ENCODE measurements around the gene CUX1.

CUX1 gene

DNA sequence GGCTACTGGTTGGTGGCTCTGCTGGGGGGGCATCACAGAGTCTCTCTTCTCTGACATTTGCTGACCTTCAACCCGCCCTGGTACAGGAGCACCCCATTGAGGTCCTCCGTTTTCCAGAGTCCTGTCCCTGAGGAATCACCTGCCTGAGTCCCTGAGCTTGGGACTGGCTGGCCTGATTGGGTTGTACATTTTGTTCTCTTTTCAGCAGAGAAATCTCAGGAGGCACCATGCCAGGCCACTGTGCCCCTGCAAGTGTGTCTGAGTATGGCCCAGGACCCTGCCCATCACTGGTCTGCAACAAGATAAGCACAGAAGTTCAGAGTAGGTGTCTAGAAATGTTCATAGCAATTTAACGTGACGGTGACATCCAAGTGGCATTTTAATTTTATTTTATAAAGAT is 131.2 kb downstream of the CUX1 start:
- in situ Hi-C loops (cut with MboI; ENCODE audit: low sequenced_read_pairs): no loop called here

DNA sequence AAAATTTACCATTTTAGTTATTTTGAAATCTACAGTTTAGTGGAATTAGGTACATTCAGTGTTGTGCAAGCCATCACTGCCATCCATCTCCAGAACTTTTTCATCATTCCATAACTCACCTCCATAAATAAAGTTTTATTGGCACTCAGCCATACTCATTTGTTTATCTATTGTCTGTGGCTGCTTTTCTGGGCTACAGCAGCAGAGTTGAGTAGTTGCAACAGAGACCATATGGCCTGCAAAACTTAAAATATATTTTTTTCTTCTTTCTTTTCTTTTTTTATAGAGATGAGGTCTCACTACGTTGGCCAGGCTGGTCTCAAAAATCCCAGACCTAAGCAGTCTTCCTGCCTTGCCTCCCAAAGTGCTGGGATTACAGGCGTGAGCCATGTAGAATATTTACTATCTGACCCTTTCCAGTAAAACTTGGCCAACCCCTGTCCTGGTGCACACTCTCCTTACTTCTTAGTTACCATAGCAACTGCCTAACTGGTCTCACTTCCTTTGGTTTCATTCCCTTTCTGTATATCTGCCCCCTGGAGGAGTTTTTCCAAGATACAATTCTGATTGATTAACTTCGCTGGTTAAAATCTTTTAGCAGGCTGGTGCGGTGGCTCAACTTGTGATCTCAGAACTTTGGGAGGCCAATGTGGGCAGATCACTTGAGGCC is 133.2 kb downstream of the CUX1 start:
- in situ Hi-C loops (cut with MboI; ENCODE audit: low sequenced_read_pairs): no loop called here

DNA sequence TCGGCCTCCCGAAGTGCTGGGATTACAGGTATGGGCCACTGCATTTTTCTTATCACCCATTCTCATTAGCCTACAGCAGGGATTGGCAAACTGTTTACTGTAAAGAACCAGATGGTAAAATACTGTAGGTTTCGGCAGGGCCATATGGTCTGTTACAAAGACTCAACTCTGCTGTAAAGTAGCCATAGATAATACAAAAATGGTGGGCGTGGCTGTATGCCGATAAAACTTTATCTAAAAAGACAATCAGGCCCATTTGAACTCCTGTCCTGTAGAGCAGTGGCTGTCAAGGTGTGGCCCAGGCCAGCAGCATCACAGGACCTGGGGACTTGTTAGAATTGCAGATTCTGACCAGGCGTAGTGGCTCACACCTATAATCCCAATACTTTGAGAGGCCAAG is 134.3 kb downstream of the CUX1 start:
- in situ Hi-C loops (cut with MboI; ENCODE audit: low sequenced_read_pairs): no loop called here

DNA sequence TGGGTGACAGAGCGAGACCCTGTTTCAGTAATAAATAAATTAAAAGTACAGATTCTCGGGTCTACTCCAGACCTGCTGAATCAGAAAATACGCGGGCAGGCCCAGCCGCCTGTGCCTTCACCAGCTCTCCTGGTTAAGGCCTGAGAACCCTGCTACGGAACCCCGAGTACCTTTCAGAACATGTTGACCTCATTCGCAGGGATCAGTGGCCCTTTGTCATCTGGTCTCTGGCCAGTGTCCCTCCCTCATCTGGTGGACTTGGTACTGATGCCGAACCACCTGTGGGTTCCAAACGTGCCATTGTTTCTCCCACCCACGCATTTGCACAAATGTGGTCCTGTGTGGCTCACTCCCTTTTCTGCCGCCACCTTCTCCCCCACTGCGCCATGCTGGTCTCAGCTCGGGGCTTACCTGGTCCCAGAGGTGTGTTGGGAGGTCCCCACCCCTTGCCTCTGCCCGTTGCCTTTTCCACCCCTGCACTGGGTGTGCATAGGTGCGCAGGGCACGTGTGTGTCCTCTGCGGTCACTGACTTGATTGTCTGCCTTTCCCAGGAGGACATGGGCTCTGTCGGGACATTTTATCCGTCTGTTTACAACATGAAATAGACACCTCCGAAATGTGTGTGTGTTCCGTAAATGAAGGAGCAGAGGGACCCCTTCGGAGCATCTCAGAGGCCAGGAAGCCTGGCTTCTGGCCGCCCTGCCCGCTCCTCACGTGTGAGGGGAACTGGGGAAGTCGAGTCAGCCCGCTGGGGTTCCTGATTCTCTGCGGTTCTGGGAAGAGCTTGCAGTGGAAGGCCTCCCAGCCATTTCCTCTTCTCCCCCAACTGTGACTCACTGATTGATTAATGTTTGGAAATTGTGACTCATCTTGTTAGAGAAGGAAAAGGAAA is 135.2 kb downstream of the CUX1 start:
- in situ Hi-C loops (cut with MboI; ENCODE audit: low sequenced_read_pairs): no loop called here

DNA sequence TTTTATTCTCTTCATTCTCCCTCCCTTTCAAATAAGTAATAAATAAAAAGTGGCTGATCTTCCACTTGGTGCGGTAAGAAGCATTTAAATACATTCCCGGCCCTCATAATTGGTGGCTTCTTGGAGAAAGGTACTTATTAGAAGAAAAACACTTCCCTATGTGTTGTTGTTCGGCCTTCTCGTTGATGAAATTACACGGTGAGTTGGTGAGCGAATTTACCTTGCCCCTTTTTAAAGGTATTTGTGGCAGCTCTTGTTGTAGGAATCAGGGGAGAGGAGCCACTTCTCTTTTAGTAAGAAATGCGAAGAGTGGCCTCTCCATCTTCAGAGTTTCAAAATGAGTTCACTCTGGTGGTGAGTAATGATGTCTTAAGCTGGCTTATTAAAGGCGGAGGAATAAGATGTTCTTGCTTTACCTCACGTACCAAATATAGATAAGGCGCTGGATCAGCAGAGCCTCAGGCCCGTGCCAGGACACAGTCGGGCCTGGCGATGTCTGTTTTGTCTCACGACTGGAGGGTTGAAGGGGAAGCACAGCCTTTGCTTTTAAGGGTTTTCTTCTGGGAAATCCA is 135.9 kb downstream of the CUX1 start:
- in situ Hi-C loops (cut with MboI; ENCODE audit: low sequenced_read_pairs): no loop called here

- in situ Hi-C loops (cut with MboI; ENCODE audit: low sequenced_read_pairs): no loop called here
These were observed 137.1 kb downstream of the CUX1 start for GRCh38 chr7:101954499-101954898.

DNA sequence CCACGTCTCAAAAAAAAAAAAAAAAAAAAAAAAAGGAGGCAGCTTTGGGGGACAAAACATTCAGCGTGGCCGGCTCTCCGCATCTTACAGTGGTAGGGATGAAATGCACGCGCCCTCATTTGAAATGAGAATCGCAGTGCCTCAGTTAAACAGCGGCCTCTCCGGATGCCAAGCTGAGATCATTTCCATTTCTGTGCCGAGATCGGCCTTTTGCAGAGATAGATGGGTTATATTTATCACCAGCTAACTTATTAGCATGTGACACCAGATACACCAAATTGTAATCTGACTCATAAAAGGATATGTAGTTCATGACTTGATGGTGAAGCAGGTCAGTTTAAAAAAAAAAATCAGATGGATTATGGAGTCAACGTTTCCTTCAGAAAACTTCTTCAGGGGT is 138.7 kb downstream of the CUX1 start:
- in situ Hi-C loops (cut with MboI; ENCODE audit: low sequenced_read_pairs): no loop called here

GRCh38 chr7:101957744-101958525 is 140.5 kb downstream of the CUX1 start:
- in situ Hi-C loops (cut with MboI; ENCODE audit: low sequenced_read_pairs): no loop called here

- in situ Hi-C loops (cut with MboI; ENCODE audit: low sequenced_read_pairs): no loop called here
These were observed 141.9 kb downstream of the CUX1 start for GRCh38 chr7:101959342-101959741.

GRCh38 chr7:101959829-101960228 is 142.4 kb downstream of the CUX1 start:
- in situ Hi-C loops (cut with MboI; ENCODE audit: low sequenced_read_pairs): no loop called here

DNA sequence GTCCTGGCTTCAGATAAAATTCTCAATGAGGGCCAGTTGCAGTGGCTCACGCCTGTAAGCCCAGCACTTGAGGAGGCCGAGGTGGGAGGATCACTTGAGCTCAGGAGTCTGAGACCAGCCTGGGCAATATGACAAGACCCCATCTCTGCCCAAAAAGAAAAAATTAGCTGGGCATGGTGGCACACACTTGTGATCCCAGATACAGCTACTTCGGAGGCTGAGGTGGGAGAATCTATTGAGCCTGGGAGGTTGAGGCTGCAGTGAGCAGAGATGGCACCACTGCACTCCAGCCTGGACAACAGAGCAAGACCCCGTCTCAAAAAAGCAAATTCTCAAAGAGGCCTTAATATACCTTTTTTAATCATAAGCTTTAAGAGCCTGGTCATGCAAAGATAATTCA is 142.9 kb downstream of the CUX1 start:
- in situ Hi-C loops (cut with MboI; ENCODE audit: low sequenced_read_pairs): no loop called here

DNA sequence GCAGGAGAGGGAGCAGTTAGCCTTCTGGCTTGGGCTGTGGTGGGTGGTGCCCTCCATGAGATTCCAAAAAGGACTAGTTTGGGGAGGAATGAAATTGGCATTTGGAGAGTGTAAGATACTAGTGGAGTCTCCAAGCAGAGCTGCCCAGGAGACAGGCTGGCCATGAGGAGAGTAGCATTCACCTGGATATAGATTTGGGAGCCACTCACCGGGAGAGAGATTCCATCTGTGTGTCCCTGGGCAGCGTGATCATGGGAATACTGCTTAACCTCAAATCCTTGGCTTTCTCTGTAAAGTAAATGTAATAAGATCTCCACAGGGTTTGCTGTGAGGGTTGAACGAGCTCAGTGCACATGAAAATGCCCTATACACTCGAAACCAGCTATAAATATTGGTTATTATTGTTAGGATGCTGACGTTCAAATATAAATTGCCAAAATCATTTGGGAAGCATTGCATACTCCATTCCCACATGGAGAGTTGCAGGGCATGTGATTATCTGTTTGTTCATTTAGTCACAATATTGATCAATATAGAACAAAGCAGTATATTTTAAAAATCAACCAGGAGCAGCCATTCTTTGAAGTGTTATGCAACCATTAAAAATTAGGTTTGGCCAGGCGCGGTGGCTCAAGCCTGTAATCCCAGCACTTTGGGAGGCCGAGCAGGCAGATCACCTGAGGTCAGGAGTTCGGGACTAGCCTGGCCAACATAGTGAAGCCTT is 143.7 kb downstream of the CUX1 start:
- in situ Hi-C loops (cut with MboI; ENCODE audit: low sequenced_read_pairs): no loop called here

DNA sequence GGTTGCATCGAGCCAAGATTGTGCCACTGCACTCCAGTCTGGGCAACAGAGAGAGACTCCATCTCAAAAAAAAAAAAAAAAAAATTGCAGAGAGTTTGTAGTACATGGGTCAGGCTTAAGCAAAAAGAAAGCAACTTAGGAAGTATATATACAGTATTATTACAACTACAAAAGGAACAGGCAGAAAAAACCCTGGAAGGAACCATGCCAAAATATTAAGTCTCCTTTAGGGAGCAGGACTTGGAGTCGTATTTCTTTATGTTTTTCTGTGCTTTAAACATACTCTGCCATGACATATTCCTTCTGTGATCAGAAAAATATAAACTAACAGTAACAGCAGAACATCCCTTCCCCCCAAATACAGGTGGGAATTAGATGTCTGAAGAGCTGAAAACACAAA is 144.4 kb downstream of the CUX1 start:
- in situ Hi-C loops (cut with MboI; ENCODE audit: low sequenced_read_pairs): no loop called here

DNA sequence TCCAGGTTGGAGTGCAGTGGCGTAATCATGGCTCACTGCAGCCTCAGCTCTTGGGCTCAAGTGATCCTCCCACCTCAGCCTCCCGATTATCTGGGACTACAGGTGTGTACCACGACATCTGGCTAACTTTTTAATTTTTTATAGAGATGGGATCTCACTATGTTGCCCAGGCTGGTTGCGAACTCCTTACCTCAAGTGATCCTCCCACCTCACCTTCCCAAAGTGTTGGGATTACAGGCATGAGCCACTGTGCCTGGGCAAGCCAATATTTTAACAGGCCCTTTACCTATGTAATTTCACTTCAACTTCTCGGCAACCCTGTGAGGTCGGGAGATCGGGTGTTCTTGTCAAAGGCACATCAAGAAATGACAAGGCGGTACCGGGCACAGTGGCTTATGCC is 146.3 kb downstream of the CUX1 start:
- in situ Hi-C loops (cut with MboI; ENCODE audit: low sequenced_read_pairs): no loop called here

- in situ Hi-C loops (cut with MboI; ENCODE audit: low sequenced_read_pairs): no loop called here
These were observed 147.4 kb downstream of the CUX1 start for GRCh38 chr7:101964680-101965452.

GRCh38 chr7:101968720-101969466 is 151.5 kb downstream of the CUX1 start:
- in situ Hi-C loops (cut with MboI; ENCODE audit: low sequenced_read_pairs): no loop called here

- in situ Hi-C loops (cut with MboI; ENCODE audit: low sequenced_read_pairs): no loop called here
These were observed 152.7 kb downstream of the CUX1 start for GRCh38 chr7:101969997-101970585.

GRCh38 chr7:101970801-101971200 is 153.4 kb downstream of the CUX1 start:
- in situ Hi-C loops (cut with MboI; ENCODE audit: low sequenced_read_pairs): no loop called here

DNA sequence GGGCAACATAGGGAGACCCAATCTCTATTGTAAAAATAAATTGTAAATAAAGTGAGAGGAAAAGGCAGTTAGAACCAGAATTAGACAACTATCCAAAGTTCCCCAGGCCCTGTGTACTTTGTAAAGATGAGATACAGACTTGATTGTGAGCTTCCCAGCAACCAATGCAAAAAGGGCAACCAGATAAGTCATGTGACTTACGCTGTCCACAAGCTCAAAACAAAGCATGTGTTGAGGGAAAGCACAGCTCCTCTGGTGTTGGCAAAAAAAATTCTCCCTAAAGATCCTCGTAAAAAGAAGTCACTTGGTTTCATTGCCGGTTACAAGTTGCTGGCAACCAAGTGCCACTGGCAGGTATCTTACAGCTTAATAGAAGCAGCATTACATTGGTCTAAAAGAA is 154.0 kb downstream of the CUX1 start:
- in situ Hi-C loops (cut with MboI; ENCODE audit: low sequenced_read_pairs): no loop called here
